ENCODE measurements around the gene MARCHF7.
"Not testable (repeated sequence)": the region's sequence is repeated elsewhere in the genome, so short reads cannot be mapped to it uniquely, and the experiment has no call there.

MARCHF7 gene

DNA sequence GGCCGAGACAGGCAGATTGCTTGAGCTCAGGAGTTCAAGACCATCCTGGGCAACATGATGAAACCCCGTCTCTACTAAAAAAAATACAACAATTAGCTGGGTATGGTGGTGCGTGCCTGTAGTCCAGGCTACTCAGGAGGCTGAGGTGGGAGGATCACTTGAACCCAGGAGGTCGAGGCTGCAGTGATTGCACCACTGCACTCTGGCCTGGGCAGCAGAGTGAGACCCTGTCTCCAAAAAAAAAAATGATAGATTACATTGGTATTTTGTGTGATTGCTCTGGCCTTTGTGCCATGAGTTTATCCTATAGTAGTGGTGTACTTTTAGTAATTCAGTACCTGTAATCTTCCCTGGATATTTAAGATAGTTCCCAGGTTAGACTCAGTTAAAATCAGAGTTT lies 4.1 kb downstream of the MARCHF7 start:
- DNase-seq = not testable (repeated sequence)

DNA sequence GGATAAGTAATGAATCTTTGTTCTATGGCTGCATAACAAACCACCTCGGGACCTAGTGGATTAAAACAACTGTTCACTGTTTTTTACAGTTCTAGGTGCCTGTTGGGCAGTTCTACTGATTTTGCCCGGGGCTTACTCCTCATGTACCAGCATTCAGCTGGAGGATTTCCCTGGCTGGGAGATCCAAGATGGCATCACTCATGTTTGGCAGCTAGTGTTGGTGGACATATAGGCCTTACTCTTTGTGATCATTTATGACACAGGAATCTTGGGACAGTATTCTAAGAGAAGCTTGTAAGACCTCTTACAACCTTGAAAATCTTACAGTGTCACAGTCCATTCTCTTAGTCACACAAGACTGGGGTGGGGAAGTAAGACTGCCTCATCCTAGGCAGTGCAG lies 4.6 kb downstream of the MARCHF7 start:
- DNase-seq = no peak

DNA sequence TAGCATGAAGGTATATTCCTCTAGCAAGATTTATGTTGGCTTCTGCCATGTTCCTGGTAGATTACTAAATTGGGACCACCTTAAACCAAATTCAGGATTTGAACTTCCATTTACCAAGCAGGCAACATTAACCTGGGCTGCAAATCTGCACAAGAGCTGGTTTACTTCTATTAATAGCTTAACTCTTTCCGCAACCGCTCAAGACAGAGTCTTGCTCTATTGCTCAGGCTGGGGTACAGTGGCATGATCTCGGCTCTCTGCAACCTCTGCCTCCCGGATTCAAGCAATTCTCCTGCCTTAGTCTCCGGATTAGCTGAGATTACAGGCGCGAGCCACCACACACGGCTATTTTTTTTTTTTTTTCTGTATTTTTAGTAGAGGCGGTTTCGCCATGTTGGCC lies 8.4 kb downstream of the MARCHF7 start:
- DNase-seq = no peak

DNA sequence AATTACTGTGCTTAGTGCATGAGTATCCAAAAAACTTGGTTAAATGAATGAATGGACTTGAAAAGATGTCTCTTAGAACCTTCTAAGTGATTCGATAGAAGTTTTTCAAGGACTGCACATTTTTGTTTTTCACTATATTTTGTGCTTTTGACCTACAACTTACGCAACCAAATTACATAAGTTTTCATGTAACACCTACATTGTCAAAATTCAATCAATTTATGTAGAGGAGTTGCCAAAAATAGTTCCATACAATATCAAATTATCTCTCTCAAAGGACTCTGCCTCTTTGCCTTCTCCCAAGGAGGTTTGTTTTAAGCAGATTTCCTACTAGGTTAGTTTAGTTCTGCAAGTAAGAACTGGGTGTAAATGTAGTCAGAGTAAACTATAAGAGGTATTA lies 10.3 kb downstream of the MARCHF7 start:
- DNase-seq = no peak

DNA sequence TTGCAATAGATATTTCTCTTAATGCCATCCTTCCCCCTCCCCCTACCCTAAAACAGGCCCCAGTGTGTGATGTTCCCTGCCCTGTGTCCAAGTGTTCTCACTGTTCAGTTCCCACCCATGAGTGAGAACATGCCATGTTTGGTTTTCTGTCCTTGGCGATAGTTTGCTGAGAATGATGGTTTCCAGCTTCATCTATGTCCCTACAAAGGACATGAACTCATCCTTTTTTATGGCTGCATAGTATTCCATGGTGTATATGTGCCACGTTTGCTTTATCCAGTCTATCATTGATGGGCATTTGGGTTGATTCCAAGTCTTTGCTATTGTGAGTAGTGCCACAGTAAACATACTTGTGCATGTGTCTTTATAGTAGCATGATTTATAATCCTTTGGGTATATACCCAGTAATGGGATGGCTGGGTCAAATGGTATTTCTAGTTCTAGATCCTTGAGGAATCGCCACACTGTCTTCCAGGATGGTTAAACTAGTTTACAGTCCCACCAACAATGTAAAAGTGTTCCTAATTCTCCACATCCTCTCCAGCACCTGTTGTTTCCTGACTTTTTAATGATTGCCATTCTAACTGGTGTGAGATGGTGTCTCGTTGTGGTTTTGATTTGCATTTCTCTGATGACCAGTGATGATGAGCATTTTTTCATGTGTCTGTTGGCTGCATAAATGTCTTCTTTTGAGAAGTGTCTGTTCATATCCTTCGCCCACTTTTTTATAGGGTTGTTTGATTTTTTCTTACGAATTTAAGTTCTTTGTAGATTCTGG lies 12.7 kb downstream of the MARCHF7 start:
- not testable (repeated sequence) for DNase-seq

DNA sequence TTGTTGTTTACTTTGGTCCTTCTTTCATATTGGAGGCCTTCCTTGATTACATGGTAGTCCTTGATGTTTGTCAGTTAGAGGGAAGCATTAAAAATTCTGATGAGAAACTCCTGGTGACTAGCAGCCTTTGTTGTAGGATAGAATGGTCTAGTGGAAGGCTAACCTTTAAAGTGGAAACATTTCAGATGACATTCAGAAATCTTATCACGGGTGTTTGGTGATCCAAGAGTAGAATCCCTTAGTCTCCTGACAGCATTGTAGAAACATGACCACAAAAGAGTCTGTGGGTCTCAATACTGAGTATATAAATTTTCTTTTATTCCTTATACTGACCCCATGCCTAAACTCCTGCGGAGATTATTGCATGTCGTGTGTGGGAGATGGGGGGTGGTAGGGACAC lies 13.4 kb downstream of the MARCHF7 start:
- no peak for DNase-seq

DNA sequence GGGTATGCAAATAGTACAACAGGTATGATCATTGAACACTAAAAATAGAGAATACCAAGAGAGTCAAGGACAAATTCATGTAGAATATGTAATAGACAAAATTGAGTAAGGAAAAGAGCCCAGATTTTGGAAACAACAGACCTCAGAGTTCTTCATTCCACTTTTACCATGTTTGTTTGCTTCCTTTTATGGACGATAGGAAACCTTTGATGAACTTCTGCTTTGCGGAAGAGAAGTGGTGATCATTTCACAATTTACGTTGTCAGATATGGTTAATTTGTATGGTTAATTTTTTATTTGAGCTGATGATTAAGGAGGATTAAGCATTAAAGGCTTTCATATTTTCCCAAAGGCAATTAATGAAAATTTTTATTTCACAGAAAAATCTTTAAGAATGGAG lies 16.3 kb downstream of the MARCHF7 start:
- no peak for DNase-seq

DNA sequence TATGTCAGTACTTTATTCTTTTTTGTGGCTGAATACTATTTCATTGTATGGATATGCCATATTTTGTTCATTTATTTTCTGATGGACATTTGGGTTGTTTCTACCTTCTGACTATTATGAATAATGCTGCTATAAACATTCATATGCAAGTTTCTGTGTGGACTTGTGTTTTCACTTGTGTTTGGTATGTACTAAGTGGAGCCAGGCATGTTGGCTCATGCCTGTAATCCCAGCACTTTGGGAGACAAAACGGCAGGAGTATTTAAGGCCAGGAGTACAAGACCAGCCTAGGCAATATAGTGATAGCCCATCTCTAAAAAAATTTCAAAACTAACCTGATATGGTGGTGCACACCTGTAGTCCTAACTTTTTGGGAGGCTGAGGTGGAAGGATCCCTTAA lies 23.3 kb downstream of the MARCHF7 start:
- DNase-seq = no peak

DNA sequence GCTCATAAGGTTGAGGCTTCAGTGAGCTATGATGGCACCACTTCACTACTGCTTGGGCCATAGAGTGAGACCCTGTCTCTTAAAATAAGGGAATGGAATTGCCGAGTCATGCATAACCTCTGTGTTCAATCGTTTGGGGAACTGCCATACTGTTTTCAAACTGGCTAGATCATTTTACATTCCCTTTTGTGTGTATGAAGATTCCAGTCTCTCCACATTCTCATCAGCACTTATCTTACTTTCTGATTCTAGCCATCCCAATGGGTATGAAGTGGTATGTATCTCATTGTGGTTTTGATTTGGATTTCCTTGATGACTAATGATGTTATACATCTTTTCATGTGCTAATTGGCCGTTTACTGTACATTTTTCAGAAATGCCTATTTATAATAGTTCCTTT lies 23.7 kb downstream of the MARCHF7 start:
- DNase-seq = no peak

DNA sequence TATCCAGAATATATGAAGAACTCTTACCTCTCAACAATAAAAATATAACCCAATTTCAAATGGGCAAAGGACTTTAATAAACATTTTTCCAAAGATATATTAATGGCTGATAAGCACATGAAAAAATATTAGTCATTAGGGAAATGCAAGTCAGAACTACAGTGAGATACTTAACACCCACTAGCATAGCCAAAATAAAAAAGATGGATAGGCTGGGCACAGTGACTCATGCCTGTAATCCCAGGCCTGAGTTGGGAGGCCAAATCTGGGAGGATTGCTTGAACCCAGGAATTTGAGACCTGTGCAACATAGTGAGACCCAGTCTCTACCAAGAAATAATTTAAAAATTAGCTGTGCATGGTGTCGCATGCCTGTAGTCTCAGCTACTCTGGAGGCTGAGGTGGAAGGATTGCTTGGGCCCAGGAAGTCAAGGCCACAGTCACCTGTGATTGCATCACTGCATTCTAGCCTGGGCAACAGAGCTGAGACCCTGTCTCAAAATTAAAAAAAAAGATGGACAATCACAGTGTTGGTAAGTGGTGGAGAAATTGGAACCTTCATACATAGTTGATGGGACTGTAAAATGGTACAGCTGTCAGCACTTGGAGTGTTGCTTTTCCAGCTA lies 25.1 kb downstream of the MARCHF7 start:
- DNase-seq = no peak

DNA sequence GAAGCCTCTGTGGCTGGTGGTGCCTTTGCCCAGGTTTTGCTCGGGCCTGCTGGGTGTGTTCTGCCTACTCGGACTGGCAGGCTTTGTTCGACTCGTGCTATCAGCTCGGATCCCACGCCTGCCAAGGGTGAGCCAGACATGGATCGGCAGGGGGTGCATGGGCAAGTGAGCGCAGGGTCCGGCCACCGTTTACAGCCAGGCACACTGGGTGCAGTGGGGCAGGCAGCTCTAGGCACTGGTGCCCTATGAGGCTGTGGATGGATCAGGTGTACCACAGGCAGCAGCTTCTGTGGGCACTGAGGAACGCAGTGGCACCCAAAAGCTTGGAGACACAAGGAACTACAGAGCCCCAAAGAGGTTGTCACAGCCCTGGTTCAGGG lies 25.6 kb downstream of the MARCHF7 start:
- DNase-seq = no peak

DNA sequence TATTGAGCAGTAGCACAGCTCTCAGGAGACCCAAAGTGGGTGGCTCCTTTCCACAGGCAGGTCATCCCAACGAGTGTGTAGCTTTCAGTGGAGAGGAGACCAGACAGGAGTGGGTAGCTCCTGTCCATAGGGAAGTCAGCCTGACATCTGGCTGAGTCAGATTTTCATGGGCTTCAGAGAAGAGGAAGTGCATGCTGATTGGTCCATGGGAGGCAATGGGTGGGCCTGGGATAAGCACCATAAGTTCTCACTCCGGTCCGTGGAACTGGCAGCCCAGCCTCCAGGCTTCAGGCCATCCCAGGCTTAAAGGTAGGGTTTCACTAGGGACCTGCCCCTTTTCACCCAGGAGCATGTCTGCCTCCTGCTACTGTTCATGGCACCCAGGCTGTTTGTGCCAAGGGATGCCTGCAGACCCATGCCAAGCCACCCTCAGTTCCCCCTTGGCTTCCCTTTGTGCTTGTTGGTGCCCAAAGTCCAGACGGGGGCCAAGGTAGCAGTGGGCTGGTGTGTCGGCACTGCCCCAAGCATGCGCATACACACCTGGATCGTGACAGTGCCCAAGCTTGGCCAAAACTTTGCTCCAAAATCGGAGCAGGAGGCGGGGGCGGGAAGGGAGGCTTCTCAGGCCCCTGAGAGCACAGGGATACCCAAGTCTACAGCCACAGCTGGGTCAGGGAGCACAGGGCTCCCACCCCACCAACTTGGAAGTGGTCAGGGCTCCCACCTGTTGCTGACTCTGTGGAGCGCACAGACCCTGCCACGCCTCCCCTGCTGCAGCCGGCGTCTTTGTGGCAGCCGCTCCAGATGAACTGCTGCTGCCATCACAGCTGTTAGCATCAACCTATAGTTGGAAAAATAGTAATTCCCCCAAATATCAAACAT lies 26.4 kb downstream of the MARCHF7 start:
- DNase-seq = no peak

DNA sequence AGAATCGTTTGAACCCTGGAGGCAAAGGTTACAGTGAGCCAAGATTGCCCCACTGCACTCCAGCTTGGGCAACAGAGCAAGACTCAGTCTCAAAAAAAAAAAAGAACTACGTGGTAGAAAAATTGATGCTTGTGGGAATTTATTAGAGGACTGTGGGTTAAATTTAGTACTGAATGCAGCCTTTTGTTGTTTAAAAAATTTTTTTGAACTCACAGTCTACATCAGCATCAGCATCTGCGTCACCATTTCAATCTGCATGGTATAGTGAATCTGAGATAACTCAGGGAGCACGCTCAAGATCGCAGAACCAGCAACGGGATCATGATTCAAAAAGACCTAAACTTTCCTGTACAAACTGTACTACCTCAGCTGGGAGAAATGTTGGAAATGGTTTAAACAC lies 30.5 kb downstream of the MARCHF7 start:
- no peak for DNase-seq

DNA sequence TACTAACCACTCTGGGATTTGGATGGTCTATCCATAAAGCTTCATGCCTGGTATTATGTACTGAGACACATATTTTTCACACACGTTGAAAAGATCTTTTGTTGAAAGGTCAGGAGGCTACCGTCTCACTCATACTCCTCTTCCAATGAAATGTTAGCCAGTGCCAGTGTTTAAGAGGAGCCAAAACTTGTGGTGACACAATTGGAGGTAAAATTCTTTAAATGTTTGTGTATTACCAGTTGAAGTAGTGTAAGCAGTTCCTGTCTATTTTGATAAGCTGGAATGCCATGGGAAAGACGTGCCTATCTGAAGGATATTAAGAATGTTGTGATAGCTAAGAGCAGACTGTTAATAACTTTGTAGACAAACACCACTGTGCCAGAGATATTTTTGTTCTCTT lies 32.1 kb downstream of the MARCHF7 start:
- DNase-seq = no peak

DNA sequence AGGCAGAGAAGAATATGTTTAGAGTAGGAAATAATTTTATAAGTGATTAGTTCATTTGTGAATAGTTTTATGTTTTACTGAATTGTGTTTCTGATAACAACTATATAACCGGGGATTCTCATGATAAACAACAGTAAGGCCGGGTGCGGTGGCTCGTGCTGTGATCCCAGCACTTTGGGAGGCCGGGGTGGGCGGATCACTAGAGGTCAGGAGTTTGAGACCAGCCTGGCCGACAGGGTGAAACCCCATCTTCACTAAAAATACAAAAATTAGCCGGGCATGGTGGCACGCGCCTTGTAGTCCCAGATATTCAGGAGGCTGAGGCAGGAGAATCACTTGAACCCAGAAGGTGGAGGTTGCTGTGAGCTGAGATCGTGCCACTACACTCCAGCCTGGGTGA lies 32.9 kb downstream of the MARCHF7 start:
- DNase-seq = not testable (repeated sequence)

DNA sequence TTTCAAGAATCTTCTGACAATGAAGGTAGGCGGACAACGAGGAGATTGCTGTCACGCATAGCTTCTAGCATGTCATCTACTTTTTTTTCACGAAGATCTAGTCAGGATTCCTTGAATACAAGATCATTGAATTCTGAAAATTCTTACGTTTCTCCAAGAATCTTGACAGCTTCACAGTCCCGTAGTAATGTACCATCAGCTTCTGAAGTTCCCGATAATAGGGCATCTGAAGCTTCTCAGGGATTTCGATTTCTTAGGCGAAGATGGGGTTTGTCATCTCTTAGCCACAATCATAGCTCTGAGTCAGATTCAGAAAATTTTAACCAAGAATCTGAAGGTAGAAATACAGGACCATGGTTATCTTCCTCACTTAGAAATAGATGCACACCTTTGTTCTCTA lies 35.8 kb downstream of the MARCHF7 start:
- DNase-seq = no peak

DNA sequence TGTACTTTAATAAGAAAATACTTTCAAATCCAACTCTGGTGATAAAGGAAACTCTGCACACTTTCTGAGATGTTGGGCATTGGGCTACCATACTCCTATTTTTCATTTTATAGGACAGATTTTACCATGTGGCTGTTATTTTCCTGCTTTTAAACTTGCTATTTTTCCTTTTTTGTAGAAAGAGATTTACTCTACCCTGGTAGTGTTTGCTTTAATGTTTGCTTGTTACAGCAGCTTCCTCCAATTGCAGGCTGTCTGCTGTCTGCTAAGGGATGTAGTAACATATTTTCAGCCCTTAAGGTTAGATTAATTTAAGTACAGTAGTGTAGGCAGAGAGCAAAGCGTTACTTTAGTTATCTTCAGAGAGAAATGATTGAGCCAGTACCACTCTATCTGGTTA lies 38.6 kb downstream of the MARCHF7 start:
- DNase-seq = no peak

DNA sequence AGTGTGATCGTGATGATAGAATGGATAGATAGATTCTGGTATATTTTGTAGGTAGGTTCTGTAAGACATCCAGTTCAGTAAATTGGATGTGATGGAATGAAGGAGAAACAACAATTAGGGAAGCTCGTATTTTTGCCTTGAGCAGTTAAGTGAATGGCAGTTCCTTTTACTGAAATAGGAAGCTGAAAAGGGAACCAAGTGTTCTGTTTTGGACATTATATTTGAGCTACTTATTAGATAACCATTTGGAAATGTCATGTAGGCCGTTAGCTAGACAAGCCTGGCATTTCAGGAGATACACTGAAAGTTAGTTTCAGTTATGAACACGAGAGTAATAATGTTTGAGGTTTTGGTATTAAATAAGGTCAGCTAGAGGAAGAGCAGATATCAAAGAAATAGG lies 41.5 kb downstream of the MARCHF7 start:
- DNase-seq = no peak

DNA sequence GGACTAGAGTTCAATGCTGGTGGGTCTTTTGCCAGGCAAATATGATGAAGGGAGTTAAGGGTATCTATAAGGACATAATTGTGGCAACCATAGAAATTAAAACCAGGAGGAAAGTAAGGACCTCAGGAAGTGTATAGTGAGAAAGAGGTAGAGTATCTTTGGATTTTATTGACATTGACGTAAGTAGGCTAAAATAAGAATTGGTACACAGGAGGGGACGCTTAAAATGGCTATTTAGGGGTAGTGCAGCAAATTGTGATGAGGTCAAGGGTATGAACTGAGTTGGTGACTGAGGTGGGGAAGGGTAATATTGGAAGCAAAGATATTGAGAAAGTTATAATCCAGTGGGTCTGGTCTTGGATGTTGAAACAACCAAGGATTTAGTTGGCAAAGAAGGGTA lies 42.7 kb downstream of the MARCHF7 start:
- DNase-seq = no peak

DNA sequence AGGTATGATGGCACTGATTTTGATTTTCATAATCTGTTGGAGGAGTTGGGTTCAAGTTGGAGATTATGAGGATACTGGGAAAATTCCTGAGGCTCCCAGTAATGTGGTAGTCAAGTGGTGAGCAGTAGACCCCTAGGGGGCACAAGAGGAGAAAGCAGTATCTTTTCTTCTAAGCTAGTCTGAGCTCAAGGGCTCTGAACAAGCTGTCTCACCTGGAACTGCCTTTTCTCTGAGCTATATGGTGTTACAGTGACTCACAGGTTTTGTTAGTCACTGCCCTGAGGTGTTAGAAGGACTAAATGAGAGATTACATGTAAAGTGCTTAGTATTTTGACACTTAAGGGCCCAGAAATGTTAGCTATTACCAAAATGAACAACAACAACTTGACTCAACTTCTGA lies 43.5 kb downstream of the MARCHF7 start:
- DNase-seq = no peak

DNA sequence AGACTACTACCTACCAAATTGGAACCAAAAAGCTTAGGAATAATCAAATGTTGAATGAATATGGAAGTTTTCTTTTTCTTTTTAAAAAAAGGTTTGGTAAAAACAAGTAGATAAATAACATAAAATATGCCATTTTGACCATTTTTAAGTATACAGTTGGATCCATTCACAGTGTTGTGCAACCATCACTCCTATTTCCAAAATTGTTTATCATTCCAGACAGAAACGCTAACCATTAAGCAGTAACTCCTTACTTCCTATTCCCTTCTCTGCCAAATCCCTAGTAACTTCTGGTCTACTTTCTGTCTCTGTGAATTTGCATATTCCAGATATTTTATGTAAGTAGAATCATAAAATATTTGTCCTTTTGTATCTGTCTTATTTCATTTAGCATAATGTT lies 45.9 kb downstream of the MARCHF7 start:
- no peak for DNase-seq

DNA sequence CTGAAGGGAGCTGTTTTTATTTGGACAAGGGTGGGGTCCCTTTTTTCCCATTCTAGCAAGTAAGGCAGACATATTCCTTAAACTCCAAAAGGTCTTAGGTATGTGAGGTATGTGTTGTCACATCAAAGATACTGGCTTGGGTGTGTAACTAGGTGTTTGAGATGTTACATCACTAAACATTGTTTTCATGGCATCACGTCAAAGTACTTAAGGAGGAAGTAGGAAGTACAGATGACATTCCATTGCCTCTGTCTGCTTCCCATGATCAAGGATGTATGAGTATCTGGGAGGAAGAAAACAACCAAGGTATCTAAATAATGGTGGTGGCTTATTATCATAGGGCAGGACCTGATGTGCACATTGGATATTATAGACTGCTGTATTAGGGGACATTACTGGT lies 46.4 kb downstream of the MARCHF7 start:
- DNase-seq = no peak

DNA sequence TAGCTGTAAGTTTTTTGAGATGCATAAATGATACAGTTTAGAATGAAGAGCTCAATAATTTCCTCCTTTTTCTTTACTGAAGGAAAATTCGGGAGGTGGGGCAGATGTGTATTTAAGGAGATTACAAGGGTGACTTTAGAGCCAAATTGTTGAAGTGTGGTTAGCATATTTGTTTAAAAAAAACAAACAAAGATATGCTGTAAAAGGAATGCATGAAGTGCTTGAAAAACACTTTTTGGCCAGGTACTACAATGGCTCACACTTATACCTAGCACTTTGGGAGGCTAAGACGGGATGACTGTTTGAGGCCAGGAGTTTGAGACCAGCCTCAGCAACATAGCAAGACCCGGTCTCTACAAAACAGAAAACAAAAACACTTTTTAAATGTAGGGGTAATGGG lies 47.3 kb downstream of the MARCHF7 start:
- no peak for DNase-seq

Data from amygdala (tissue), 56 donors.